GM12874 (cell line): Measurements from ENCODE around the gene MYOCD.

Experiments used
- CTCF ChIP-seq: IDR thresholded peaks from 2 replicates; pipeline ENCODE4 v1.5.1; 2011; ENCODE audit warnings: low read depth, mild to moderate bottlenecking, control low read depth, low read length, moderate library complexity; ENCODE audit not compliant: insufficient read depth

The MYOCD gene

GRCh38 chr17:12665263-12666210 is at the start of gene MYOCD:
MYOCD (plus strand) TSS chr17:12665890; CDS start chr17:12666189, 299 bp downstream.
- TF ChIP-seq CTCF = no peak

GRCh38 chr17:12616161-12616560 is 49.5 kb upstream of the MYOCD start:
- TF ChIP-seq CTCF = no peak

- no peak for TF ChIP-seq CTCF
Observed at GRCh38 chr17:12618557-12618956, 47.1 kb upstream of the MYOCD start.

GRCh38 chr17:12619459-12620199 is 46.1 kb upstream of the MYOCD start:
- TF ChIP-seq CTCF = no peak

GRCh38 chr17:12620200-12620720 is 45.4 kb upstream of the MYOCD start:
- no peak for TF ChIP-seq CTCF

GRCh38 chr17:12622726-12623125 is 43.0 kb upstream of the MYOCD start:
- TF ChIP-seq CTCF = no peak

- TF ChIP-seq CTCF = no peak
Observed at GRCh38 chr17:12623220-12623848, 42.4 kb upstream of the MYOCD start.
